Keratinocyte (primary cell): ENCODE measurements around the gene TNFAIP2.

ENCODE experiments used
- EZH2 ChIP-seq: IDR thresholded peaks from one replicate; pipeline ENCODE4 v1.6.1; 2012; ENCODE audit warnings: inconsistent platforms, mild to moderate bottlenecking, low read length, moderate library complexity
- TF ChIP-seq, protein P1 (sequence below), 3 experiments: IDR thresholded peaks in 1 of 3; conservative IDR thresholded peaks in 1 of 3; optimal IDR thresholded peaks in 1 of 3; 2 replicates in 2 of 3; 3 replicates in 1 of 3; pipeline versions ENCODE3 to v1.5.1; 2011; ENCODE audit warnings: low read length in 3 of 3, mild to moderate bottlenecking in 3 of 3, moderate library complexity in 2 of 3, control low read depth in 1 of 3, inconsistent platforms in 1 of 3; ENCODE audit not compliant: insufficient read depth in 2 of 3; ENCODE audit errors: extremely low read depth in 1 of 3

DNA sequence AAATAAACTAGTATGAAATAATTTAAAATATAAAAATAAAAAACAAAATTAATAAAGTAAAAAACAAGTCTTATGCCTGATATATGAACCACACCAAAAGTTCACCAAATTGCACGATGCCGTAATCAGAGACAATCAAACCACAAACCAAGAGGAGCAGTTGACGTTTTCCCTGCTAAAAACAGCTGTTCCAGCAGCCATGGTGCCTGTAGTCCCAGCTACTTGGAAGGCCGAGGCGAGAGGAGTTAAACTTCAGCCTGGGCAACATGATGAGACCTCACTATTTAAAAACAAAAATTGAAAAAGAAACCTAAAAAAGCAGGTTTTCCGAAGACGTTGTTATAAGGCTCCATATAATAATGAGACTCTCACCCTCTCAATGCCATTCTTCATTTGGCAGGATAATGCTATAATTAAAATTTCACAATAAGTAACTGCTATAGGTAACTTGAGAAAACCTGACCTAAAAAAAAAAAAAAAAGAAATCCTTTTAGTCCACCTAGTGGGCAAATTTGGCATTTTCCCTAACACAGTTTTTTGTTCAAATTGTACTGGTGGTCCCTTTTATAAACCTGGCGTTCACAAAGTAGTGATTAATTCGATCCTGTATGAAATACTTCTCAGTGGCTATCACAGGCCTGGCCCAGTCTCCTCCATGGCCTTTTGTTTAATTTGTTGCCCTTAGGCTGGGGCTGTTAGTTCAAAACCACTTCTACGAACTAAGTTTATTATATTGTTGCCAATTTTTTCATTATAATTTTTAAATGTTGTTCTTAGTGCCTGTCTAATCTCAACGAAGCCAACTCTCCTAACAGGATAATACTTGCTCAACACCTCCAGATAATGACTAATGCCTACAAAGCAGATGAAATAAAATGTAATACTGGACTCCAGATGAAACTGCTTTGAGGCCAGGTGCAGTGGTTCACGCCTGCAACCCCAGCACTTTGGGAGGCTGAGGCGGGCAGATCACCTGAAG lies 62.1 kb downstream of the TNFAIP2 start:
- no peak for TF ChIP-seq EZH2
- TF ChIP-seq, protein P1, sequence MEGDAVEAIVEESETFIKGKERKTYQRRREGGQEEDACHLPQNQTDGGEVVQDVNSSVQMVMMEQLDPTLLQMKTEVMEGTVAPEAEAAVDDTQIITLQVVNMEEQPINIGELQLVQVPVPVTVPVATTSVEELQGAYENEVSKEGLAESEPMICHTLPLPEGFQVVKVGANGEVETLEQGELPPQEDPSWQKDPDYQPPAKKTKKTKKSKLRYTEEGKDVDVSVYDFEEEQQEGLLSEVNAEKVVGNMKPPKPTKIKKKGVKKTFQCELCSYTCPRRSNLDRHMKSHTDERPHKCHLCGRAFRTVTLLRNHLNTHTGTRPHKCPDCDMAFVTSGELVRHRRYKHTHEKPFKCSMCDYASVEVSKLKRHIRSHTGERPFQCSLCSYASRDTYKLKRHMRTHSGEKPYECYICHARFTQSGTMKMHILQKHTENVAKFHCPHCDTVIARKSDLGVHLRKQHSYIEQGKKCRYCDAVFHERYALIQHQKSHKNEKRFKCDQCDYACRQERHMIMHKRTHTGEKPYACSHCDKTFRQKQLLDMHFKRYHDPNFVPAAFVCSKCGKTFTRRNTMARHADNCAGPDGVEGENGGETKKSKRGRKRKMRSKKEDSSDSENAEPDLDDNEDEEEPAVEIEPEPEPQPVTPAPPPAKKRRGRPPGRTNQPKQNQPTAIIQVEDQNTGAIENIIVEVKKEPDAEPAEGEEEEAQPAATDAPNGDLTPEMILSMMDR (optimal IDR thresholded peaks at IDR 0.05 in 1 of 3, IDR thresholded peaks at IDR 0.05 in 1 of 3, conservative IDR thresholded peaks at IDR 0.05 in 1 of 3; ENCODE audit: extremely low read depth in 1 of 3, insufficient read depth in 2 of 3, low read length in 3 of 3) = peak in 2 of 3 experiments; percentile 31 to 61
